ENCODE data around the gene ECHDC1. TPM values are rescaled to one million over a fixed set of nuclear protein-coding genes. Genes with fewer than 3 reads are reported as not detected.

ECHDC1 gene
- total and polyA plus RNA-seq, 2 of the 8 experiments (the other 6 are each of a cell fraction or from before 2014, with no cell fraction given): 11.3 to 60.5 TPM

GRCh38 chr6:127332383-127332961, 10.9 kb downstream of the ECHDC1 start:
- CTCF ChIA-PET (ENCODE audit: partially characterized antibody): interaction anchor here (1.2 to 2.0 kb wide), 6 partner anchors 9 to 88 kb away, joined by 3 to 8 read pairs (median 6); no protein-coding TSS in a partner anchor
- no peak overlapping the region for H3K9ac ChIP-seq (replicated peaks in 1 of 4; ENCODE audit: extremely low read depth in 1 of 4, low read depth in 3 of 4, low read length in 3 of 4)
- 66% methylated on average over 4 of the region's 4 CpGs; no CpG with 5 or more reads in 1 of the 2 experiments for WGBS, 2 experiments (ENCODE audit: extremely low coverage in 1 of 2, insufficient coverage in 1 of 2, insufficient read length in 1 of 2, insufficient replicate concordance in 2 of 2, low coverage in 1 of 2, low lambda C conversion rate in 2 of 2, missing lambda C conversion rate in 1 of 2)

More at GRCh38 chr6:127332383-127332961, 10.9 kb downstream of the ECHDC1 start:
- DNase-seq (ENCODE audit: low read depth in 1 of 2, low spot score in 2 of 2) (no peak), FAIRE-seq (no peak)
- H2AFZ ChIP-seq (ENCODE audit: low read length): no peak overlapping the region
- no peak for TF ChIP-seq KDM1A (IDR thresholded peaks at IDR 0.05; ENCODE audit: borderline replicate concordance, low read length)
- TF ChIP-seq CTBP2 (IDR thresholded peaks at IDR 0.05; ENCODE audit: borderline replicate concordance, insufficient read depth, insufficient read length, low read length): no peak
- no peak for TF ChIP-seq KDM4A (IDR thresholded peaks at IDR 0.05; ENCODE audit: low read depth, low read length, severe bottlenecking)
- H3K4me1 ChIP-seq (replicated peaks in 1 of 4; ENCODE audit: control insufficient read depth in 3 of 4, insufficient read depth in 4 of 4, low read length in 3 of 4): peaks cover 0 to 4% (median 0%) of the 10 kb centered on the region in 4 experiments; a peak in 1 of 7 replicates
- no peaks in the 10 kb centered on the region; the same call in 1 of the 2 replicates for H3K79me1 ChIP-seq (ENCODE audit: low read depth, low read length)
- no peak overlapping the region for H2BK20ac ChIP-seq (ENCODE audit: low read length)
- POLR2A ChIA-PET (ENCODE audit: partially characterized antibody): interaction anchor here (0.9 to 3.4 kb wide), 4 partner anchors 8 to 187 kb away, joined by 3 to 24 read pairs (median 5); partner anchors contain the start of gene MTCL3
- peaks cover 0 to 1% of the 10 kb centered on the region in 2 experiments for H4K20me1 ChIP-seq (replicated peaks in 1 of 2; ENCODE audit: control insufficient read depth in 1 of 2, insufficient read depth in 2 of 2, low read length in 2 of 2)
- H2BK120ac ChIP-seq (replicated peaks; ENCODE audit: low read depth, low read length): no peak overlapping the region
- H3K14ac ChIP-seq (ENCODE audit: insufficient read length): no peak overlapping the region
- no peak overlapping the region for H4K91ac ChIP-seq (replicated peaks; ENCODE audit: insufficient read length, low read length)
- H4K8ac ChIP-seq (ENCODE audit: extremely low read depth, insufficient read depth, low read length): no peak overlapping the region
- peaks cover 0 to 10% (median 1%) of the 10 kb centered on the region in 4 experiments; a peak in 1 of 8 replicates for H3K36me3 ChIP-seq (ENCODE audit: control insufficient read depth in 2 of 4, insufficient read depth in 4 of 4, low read length in 3 of 4)
- no peak overlapping the region for H3K23ac ChIP-seq (ENCODE audit: insufficient read length)
- no peak overlapping the region for H2AK5ac ChIP-seq (ENCODE audit: low read depth, low read length)
- peaks cover 0 to 47% of the 10 kb centered on the region in 2 experiments; a peak in 2 of 4 replicates for H3K79me2 ChIP-seq (ENCODE audit: control insufficient read depth in 1 of 2, insufficient read depth in 2 of 2, low read length in 2 of 2)
- H3K4ac ChIP-seq (replicated peaks; ENCODE audit: insufficient read length, low read depth, low read length): no peak overlapping the region
- H3K9me3 ChIP-seq (ENCODE audit: insufficient read depth in 2 of 2, low read depth in 1 of 2, low read length in 1 of 2): no peaks in the 10 kb centered on the region
- H3K27me3 ChIP-seq (replicated peaks in 1 of 4; ENCODE audit: control insufficient read depth in 3 of 4, extremely low read depth in 1 of 4, insufficient read depth in 3 of 4, low read length in 3 of 4): no peaks in the 10 kb centered on the region
- H3K18ac ChIP-seq (ENCODE audit: extremely low read depth, low read length): no peak overlapping the region
- no peak overlapping the region for H3K4me2 ChIP-seq (ENCODE audit: insufficient read depth in 1 of 2, low read depth in 2 of 2, low read length in 2 of 2)
- no peak overlapping the region for H4K5ac ChIP-seq (ENCODE audit: insufficient read length, low read depth, low read length)
- H2BK5ac ChIP-seq (ENCODE audit: low read depth, low read length): peak overlapping the region; percentile 53; the same call in 1 of the 2 replicates
- H2BK12ac ChIP-seq (ENCODE audit: low read depth, low read length): no peak overlapping the region
- H3K4me3 ChIP-seq (ENCODE audit: extremely low read depth in 1 of 4, insufficient read depth in 2 of 4, low read depth in 3 of 4, low read length in 4 of 4): no peak overlapping the region
- no peak overlapping the region for H2BK15ac ChIP-seq (ENCODE audit: low read length)
- H3K56ac ChIP-seq (replicated peaks; ENCODE audit: insufficient read length, low read depth, low read length): no peak overlapping the region
- H3K27ac ChIP-seq (ENCODE audit: low read depth, low read length): no peak overlapping the region
- no peaks in the 10 kb centered on the region for H3K23me2 ChIP-seq (ENCODE audit: low read depth, low read length)
